Kidney (tissue), 14 donors: ENCODE data around the gene YWHAE. TPM values are rescaled to one million over a fixed set of nuclear protein-coding genes. Genes with fewer than 3 reads are reported as not detected.

Experiments
- DNase-seq, 5 donors: peaks; one replicate each; pipeline ENCODE4 v3.0.0-alpha.2; 2013 to 2020
- FAIRE-seq: peaks from 2 replicates; lab custom pipeline; 2012; peaks lifted over from hg19 to GRCh38; lab: Jason Lieb, UNC
- H3K27ac ChIP-seq, 2 donors: one replicate each; pipeline ENCODE4 v1.7.0; 2013; ENCODE audit warnings: low read depth in 2 of 2, low read length in 2 of 2, inconsistent platforms in 1 of 2
- H3K27me3 ChIP-seq: one replicate; pipeline ENCODE4 v1.7.1; 2013; ENCODE audit warnings: low read length, inconsistent platforms; ENCODE audit not compliant: control insufficient read depth, insufficient read depth
- H3K36me3 ChIP-seq, 3 donors: one replicate each; pipeline versions ENCODE4 v1.7.0 to v1.7.1; 2013; ENCODE audit warnings: low read length in 3 of 3, control low read depth in 1 of 3, inconsistent platforms in 1 of 3; ENCODE audit not compliant: insufficient read depth in 3 of 3, control insufficient read depth in 2 of 3
- H3K4me1 ChIP-seq, 3 donors: one replicate each; pipeline versions ENCODE4 v1.7.0 to v1.7.1; 2013; ENCODE audit warnings: low read length in 3 of 3, inconsistent platforms in 1 of 3, low read depth in 1 of 3; ENCODE audit not compliant: control insufficient read depth in 2 of 3, insufficient read depth in 2 of 3
- H3K4me3 ChIP-seq, 3 donors: one replicate each; pipeline versions ENCODE4 v1.7.0 to v1.8.1; 2013; ENCODE audit warnings: low read length in 3 of 3, control low read depth in 1 of 3, inconsistent platforms in 1 of 3
- H3K9ac ChIP-seq, 3 donors: one replicate each; pipeline versions ENCODE4 v1.7.0 to v1.7.1; 2013; ENCODE audit warnings: low read length in 3 of 3, control low read depth in 1 of 3, inconsistent platforms in 1 of 3
- H3K9me3 ChIP-seq, 3 donors: one replicate each; pipeline versions ENCODE4 v1.7.0 to v1.7.1; 2013; ENCODE audit warnings: low read length in 3 of 3, control low read depth in 1 of 3, inconsistent platforms in 1 of 3; ENCODE audit not compliant: control insufficient read depth in 2 of 3, insufficient read depth in 1 of 3
- intact Hi-C: fragments of 100-400 bp; cut with DNase I; formaldehyde crosslinking; loops from one replicate; pipeline ENCODE4 v1.11.1; 2022
- polyA plus RNA-seq: library from polyadenylated mRNA; stranded (reverse); fragments of 350-450 nt; fragmentation: Illumina TruSeq; extraction: RNeasy Lipid Tissue Mini Kit (QIAGEN cat#74804); gene quantifications from one replicate; pipeline ENCODE4 v1.2.3, GENCODE V29; 2014; ENCODE audit warnings: low read depth, low replicate concordance; ENCODE audit not compliant: insufficient read depth
- total RNA-seq: library from RNA; stranded (reverse); fragmentation: NEBNext Ultra II Directional; extraction: Animal tissue kit (Norgen Biotek cat#: 25700); gene quantifications from one replicate; pipeline ENCODE4 v1.2.1, GENCODE V29; 2021
- TF ChIP-seq, protein P1 (sequence below): IDR thresholded peaks from 3 replicates; pipeline ENCODE4 v1.5.1; 2012; ENCODE audit warnings: mild to moderate bottlenecking, moderate library complexity, borderline replicate concordance; ENCODE audit not compliant: insufficient read depth; ENCODE audit errors: extremely low read depth
- donor health status: control.
- donor health status: control.
- donor health status: control.
- donor health status: control.
- donor health status: control.
- donor health status: DM: yes; HTN: yes; CAD: no.
- donor health status: Normal renal cell carcinoma (clear cell type).

YWHAE gene
- total and polyA plus RNA-seq, 2 donors from 2014 or later = 495 to 591 TPM

DNA sequence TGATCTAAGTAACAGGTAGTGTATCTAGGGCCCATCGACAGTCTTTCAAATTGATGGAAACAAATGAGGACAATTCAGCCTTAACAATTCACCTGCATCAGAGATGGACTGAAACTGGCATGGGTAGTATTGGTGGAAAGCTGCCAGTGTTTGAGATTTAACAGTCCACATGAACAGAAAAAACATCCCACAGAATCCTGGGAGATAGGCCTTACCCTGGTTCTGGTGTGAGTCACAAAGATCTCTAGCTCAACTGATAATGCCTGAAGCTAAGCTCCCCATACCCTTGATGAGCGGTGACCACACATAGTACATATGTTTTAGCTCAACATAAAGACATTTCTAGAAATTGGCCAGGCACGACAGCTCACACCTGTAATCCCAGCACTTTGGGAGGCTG, 34.1 kb upstream of the YWHAE start:
- intact Hi-C loops = no loop called here
- no peaks in the 10 kb centered on the region for H3K4me1 ChIP-seq
- H3K27ac ChIP-seq = no peak overlapping the region
- no peak for DNase-seq
- H3K9ac ChIP-seq = no peak overlapping the region
- no peak for FAIRE-seq
- H3K36me3 ChIP-seq = peaks cover 0 to 25% (median 19%) of the 10 kb centered on the region in 3 donors
- H3K9me3 ChIP-seq = no peaks in the 10 kb centered on the region
- H3K4me3 ChIP-seq = no peak overlapping the region
- no peaks in the 10 kb centered on the region for H3K27me3 ChIP-seq
- TF ChIP-seq, protein P1, sequence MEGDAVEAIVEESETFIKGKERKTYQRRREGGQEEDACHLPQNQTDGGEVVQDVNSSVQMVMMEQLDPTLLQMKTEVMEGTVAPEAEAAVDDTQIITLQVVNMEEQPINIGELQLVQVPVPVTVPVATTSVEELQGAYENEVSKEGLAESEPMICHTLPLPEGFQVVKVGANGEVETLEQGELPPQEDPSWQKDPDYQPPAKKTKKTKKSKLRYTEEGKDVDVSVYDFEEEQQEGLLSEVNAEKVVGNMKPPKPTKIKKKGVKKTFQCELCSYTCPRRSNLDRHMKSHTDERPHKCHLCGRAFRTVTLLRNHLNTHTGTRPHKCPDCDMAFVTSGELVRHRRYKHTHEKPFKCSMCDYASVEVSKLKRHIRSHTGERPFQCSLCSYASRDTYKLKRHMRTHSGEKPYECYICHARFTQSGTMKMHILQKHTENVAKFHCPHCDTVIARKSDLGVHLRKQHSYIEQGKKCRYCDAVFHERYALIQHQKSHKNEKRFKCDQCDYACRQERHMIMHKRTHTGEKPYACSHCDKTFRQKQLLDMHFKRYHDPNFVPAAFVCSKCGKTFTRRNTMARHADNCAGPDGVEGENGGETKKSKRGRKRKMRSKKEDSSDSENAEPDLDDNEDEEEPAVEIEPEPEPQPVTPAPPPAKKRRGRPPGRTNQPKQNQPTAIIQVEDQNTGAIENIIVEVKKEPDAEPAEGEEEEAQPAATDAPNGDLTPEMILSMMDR = no peak

DNA sequence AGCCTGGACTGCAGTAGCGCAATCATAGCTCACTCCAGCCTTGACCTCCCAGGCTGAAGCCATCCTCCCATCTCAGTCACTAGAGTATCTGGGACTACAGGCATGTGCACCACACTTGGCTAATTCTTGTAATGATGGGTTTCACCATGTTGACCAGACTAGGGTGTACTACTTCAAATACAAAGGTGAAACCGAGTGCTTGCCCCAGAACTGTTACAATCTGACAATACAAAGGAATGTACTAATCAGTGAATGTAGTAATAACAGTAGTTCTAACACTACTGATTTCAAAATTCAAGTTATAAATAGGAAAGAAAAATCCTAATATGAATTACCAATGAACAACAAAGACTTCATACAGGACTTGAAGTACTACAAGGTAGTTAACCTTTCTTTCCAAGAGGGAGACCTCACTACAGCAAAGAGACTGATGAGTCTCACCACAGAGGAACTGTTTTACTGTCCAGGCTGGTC, 31.6 kb upstream of the YWHAE start:
- Histone ChIP-seq H3K27ac (no peak overlapping the region), H3K27me3 (no peaks in the 10 kb centered on the region), H3K4me1 (no peaks in the 10 kb centered on the region), H3K9me3 (no peaks in the 10 kb centered on the region), H3K36me3 (peaks cover 0 to 25% (median 19%) of the 10 kb centered on the region in 3 donors), H3K9ac (no peak overlapping the region), H3K4me3 (no peak overlapping the region)
- no peak for DNase-seq
- TF ChIP-seq, protein P1 = no peak
- no peak for FAIRE-seq
- intact Hi-C loops = no loop called here

DNA sequence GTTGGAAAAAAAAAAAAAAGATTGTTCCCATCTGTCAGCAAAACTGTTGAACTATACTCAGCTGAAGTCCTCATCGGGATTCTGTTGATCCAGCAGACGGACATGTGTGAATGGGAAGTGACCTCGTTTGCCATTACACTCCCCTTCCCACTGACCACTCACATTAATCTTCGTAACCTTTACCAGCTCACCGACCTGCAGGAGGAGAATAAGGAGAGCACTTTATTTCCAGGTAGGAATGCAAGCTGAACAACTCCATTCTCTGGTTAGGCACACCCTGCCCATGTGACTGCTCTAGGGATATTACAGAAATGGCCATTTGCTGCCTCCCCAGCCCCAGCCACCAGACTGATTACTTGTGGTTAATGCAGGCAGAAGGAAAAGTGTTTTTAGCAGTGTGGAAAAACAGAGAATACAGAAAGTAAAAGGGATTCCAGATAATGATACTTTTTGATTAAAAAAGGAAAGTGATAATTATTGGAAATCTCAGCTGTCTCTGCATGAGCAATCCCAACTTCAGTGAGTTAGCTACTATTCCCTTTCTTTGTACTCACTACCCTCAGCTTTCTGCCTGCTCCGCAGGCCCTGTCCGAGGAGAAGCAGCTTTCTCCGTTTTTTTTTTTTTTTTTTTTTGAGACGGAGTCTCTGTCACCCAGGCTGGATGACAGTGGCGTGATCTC, 23.6 kb upstream of the YWHAE start:
- Histone ChIP-seq H3K4me1 (peaks cover 0 to 8% (median 6%) of the 10 kb centered on the region in 3 donors), H3K27me3 (no peaks in the 10 kb centered on the region), H3K9ac (no peak overlapping the region), H3K9me3 (no peaks in the 10 kb centered on the region), H3K4me3 (no peak overlapping the region), H3K27ac (peak overlapping the region in 1 of 2 donors; percentile 38), H3K36me3 (peaks cover 4 to 20% (median 5%) of the 10 kb centered on the region in 3 donors)
- DNase-seq (peak in 2 of 5 donors; percentile 40 to 57), FAIRE-seq (no peak)
- intact Hi-C loops = no loop called here
- TF ChIP-seq, protein P1 = no peak
